Medulla oblongata (tissue), 1 donor: Measurements from ENCODE around the gene MYLK.

Experiments used
- DNase-seq: peaks from one replicate; pipeline ENCODE4 v3.0.0-alpha.2; 2015; ENCODE audit errors: extremely low spot score

Gene MYLK

GRCh38 chr3:123793425-123793824, 90.7 kb downstream of the MYLK start:
- DNase-seq, result no peak

GRCh38 chr3:123792473-123793201, 91.5 kb downstream of the MYLK start:
- no peak for DNase-seq

- DNase-seq, result peak; percentile 73
Measured at GRCh38 chr3:123791898-123792297, 92.2 kb downstream of the MYLK start.

- DNase-seq, result peak; percentile 42
Measured at GRCh38 chr3:123791417-123791816, 92.7 kb downstream of the MYLK start.

GRCh38 chr3:123791073-123791370, 93.1 kb downstream of the MYLK start:
- no peak for DNase-seq

- DNase-seq, result no peak
Measured at GRCh38 chr3:123790254-123791072, 93.7 kb downstream of the MYLK start.

GRCh38 chr3:123789760-123790159, 94.4 kb downstream of the MYLK start:
- no peak for DNase-seq

- no peak for DNase-seq
Measured at GRCh38 chr3:123789160-123789559, 95.0 kb downstream of the MYLK start.

- no peak for DNase-seq
Measured at GRCh38 chr3:123788710-123789109, 95.4 kb downstream of the MYLK start.

- DNase-seq, result no peak
Measured at GRCh38 chr3:123787133-123787532, 97.0 kb downstream of the MYLK start.

GRCh38 chr3:123785602-123786001, 98.5 kb downstream of the MYLK start:
- no peak for DNase-seq

- DNase-seq, result no peak
Measured at GRCh38 chr3:123783811-123784210, 100.3 kb downstream of the MYLK start.

- no peak for DNase-seq
Measured at GRCh38 chr3:123783050-123783689, 101.0 kb downstream of the MYLK start.

GRCh38 chr3:123782488-123782887, 101.6 kb downstream of the MYLK start:
- DNase-seq, result no peak

GRCh38 chr3:123781571-123782275, 102.4 kb downstream of the MYLK start:
- no peak for DNase-seq

- no peak for DNase-seq
Measured at GRCh38 chr3:123781138-123781537, 103.0 kb downstream of the MYLK start.

GRCh38 chr3:123780656-123781055, 103.5 kb downstream of the MYLK start:
- DNase-seq, result no peak

GRCh38 chr3:123779655-123780231, 104.4 kb downstream of the MYLK start:
- DNase-seq, result no peak

- peak; percentile 84 for DNase-seq
Measured at GRCh38 chr3:123778991-123779622, 105.0 kb downstream of the MYLK start.

GRCh38 chr3:123778525-123778924, 105.6 kb downstream of the MYLK start:
- peak; percentile 27 for DNase-seq

- DNase-seq, result no peak
Measured at GRCh38 chr3:123776071-123776782, 107.9 kb downstream of the MYLK start.
